ENCODE data around the gene MMS19. TPM values are rescaled to one million over a fixed set of nuclear protein-coding genes. Genes with fewer than 3 reads are reported as not detected.

The MMS19 gene
- total RNA-seq, 1 experiment from 2014 or later, result 83.3 TPM

- peak; percentile 27 for ATAC-seq
- intact Hi-C loops (cut with micrococcal nuclease; ENCODE audit: unreplicated experiment), result no loop called here
- H3K36me3 ChIP-seq (ENCODE audit: control insufficient read depth, insufficient read depth, low read length), result peaks cover 25% of the 10 kb centered on the region
- POLR2A ChIA-PET, result no interaction called here
- H3K9me3 ChIP-seq (ENCODE audit: control insufficient read depth, insufficient read depth, low read depth, low read length), result no peaks in the 10 kb centered on the region
- no peak for DNase-seq (ENCODE audit: low read depth, low spot score)
- no peak overlapping the region for H3K4me3 ChIP-seq (ENCODE audit: low read depth in 2 of 2, low read length in 2 of 2)
- H3K27me3 ChIP-seq (ENCODE audit: control insufficient read depth, insufficient read depth, low read length), result no peaks in the 10 kb centered on the region
- no TSS peak for BruUV-seq (replicated peaks)
- CTCF ChIA-PET, result interaction anchor here (0.7 to 1.1 kb wide), 2 partner anchors 110 to 148 kb away, joined by 5 read pairs; no protein-coding TSS in a partner anchor
- TF ChIP-seq POLR2AphosphoS5 (IDR thresholded peaks at IDR 0.05; ENCODE audit: low read depth, low read length) (no peak), CTCF (IDR thresholded peaks at IDR 0.05) (no peak), SIN3A (IDR thresholded peaks at IDR 0.05; ENCODE audit: borderline replicate concordance, insufficient read depth, low read depth, low read length) (no peak), TCF7L2 (IDR thresholded peaks at IDR 0.05; ENCODE audit: low read depth, low read length) (no peak), REST (IDR thresholded peaks at IDR 0.05; ENCODE audit: insufficient read depth in 1 of 2, low read depth in 2 of 2, low read length in 1 of 2) (no peak)
- in situ Hi-C loops (cut with HindIII; ENCODE audit: low pct_unique_long_range_greater_than_20kb, low sequenced_read_pairs), result no loop called here
- H3K4me1 ChIP-seq (ENCODE audit: control insufficient read depth, insufficient read depth, low read length), result no peaks in the 10 kb centered on the region
- no peak overlapping the region for H3K27ac ChIP-seq (ENCODE audit: low read length)
Observed at GRCh38 chr10:97464226-97464625, 34.0 kb downstream of the MMS19 start.

GRCh38 chr10:97463363-97464132 is 34.7 kb downstream of the MMS19 start:
- CTCF ChIA-PET, result interaction anchor here (0.7 to 1.1 kb wide), 2 partner anchors 111 to 149 kb away, joined by 5 read pairs; no protein-coding TSS in a partner anchor
- no TSS peak for BruUV-seq (replicated peaks)
- intact Hi-C loops (cut with micrococcal nuclease; ENCODE audit: unreplicated experiment) (loop anchor here (1.0 to 2.0 kb wide), 2 partner anchors 90 to 149 kb away; no protein-coding TSS in a partner anchor), in situ Hi-C loops (cut with HindIII; ENCODE audit: low pct_unique_long_range_greater_than_20kb, low sequenced_read_pairs) (no loop called here)
- peak; percentile 62; the same call in 1 of the 2 replicates for TF ChIP-seq POLR2AphosphoS5 (IDR thresholded peaks at IDR 0.05; ENCODE audit: low read depth, low read length)
- TF ChIP-seq TCF7L2 (IDR thresholded peaks at IDR 0.05; ENCODE audit: low read depth, low read length), result no peak
- TF ChIP-seq REST (IDR thresholded peaks at IDR 0.05; ENCODE audit: insufficient read depth in 1 of 2, low read depth in 2 of 2, low read length in 1 of 2), result no peak
- TF ChIP-seq CTCF (IDR thresholded peaks at IDR 0.05), result peak; percentile 95
- no peak for TF ChIP-seq SIN3A (IDR thresholded peaks at IDR 0.05; ENCODE audit: borderline replicate concordance, insufficient read depth, low read depth, low read length)
- no peaks in the 10 kb centered on the region for H3K4me1 ChIP-seq (ENCODE audit: control insufficient read depth, insufficient read depth, low read length)
- no peak overlapping the region for H3K27ac ChIP-seq (ENCODE audit: low read length)
- H3K4me3 ChIP-seq (ENCODE audit: low read depth in 2 of 2, low read length in 2 of 2), result no peak overlapping the region
- DNase-seq (ENCODE audit: low read depth, low spot score), result peak; percentile 51
- peaks cover 28% of the 10 kb centered on the region for H3K36me3 ChIP-seq (ENCODE audit: control insufficient read depth, insufficient read depth, low read length)
- no peaks in the 10 kb centered on the region for H3K9me3 ChIP-seq (ENCODE audit: control insufficient read depth, insufficient read depth, low read depth, low read length)
- H3K27me3 ChIP-seq (ENCODE audit: control insufficient read depth, insufficient read depth, low read length), result no peaks in the 10 kb centered on the region
- peak; percentile 77 for ATAC-seq
- POLR2A ChIA-PET, result no interaction called here

All from Panc1 (cell line).